ENCODE measurements around the gene LIFR. TPM values are rescaled to one million over a fixed set of nuclear protein-coding genes. Genes with fewer than 3 reads are reported as not detected.

LIFR gene
- total and polyA plus RNA-seq, 11 donors = 12.6 to 66.8 (median 38.5) TPM

DNA sequence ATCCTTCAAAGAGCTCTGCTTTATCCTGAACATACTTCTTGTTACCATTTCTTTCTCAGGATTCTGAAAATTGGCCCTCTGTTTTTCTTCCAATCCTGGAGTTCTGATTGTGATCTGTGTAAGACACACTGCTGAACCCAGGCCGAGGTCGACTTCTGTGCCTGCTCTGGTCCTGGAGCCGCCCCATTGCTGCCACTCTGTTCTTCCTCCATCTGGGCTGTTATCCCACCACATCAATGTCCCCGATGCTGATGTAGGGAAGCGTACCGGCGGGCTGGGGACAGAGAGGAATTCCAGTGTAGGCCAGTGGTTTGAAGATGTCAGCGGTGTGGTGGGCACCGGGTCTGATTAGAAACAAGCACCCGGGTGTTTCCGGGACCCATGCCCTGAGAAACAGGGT lies 102.5 kb downstream of the LIFR start:
- WGBS, 4 donors = 91 to 97% (median 93%) methylated on average over 11 of the region's 11 CpGs
- peaks cover 0 to 21% (median 1%) of the 10 kb centered on the region in 12 donors for H3K4me1 ChIP-seq
- peaks cover 0 to 4% (median 0%) of the 10 kb centered on the region in 9 donors for H3K36me3 ChIP-seq
- DNase-seq = no peak
- ATAC-seq = no peak
- no peaks in the 10 kb centered on the region for H3K9me3 ChIP-seq
- H3K4me3 ChIP-seq = no peak overlapping the region
- H3K27ac ChIP-seq = no peak overlapping the region
- peaks cover 0 to 71% (median 0%) of the 10 kb centered on the region in 9 donors for H3K27me3 ChIP-seq
- intact Hi-C loops (cut with DNase I) = no loop called here
- no peak for TF ChIP-seq POLR2A (IDR thresholded peaks at IDR 0.05)
- TF ChIP-seq, protein P1, sequence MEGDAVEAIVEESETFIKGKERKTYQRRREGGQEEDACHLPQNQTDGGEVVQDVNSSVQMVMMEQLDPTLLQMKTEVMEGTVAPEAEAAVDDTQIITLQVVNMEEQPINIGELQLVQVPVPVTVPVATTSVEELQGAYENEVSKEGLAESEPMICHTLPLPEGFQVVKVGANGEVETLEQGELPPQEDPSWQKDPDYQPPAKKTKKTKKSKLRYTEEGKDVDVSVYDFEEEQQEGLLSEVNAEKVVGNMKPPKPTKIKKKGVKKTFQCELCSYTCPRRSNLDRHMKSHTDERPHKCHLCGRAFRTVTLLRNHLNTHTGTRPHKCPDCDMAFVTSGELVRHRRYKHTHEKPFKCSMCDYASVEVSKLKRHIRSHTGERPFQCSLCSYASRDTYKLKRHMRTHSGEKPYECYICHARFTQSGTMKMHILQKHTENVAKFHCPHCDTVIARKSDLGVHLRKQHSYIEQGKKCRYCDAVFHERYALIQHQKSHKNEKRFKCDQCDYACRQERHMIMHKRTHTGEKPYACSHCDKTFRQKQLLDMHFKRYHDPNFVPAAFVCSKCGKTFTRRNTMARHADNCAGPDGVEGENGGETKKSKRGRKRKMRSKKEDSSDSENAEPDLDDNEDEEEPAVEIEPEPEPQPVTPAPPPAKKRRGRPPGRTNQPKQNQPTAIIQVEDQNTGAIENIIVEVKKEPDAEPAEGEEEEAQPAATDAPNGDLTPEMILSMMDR (IDR thresholded peaks at IDR 0.05) = no peak

DNA sequence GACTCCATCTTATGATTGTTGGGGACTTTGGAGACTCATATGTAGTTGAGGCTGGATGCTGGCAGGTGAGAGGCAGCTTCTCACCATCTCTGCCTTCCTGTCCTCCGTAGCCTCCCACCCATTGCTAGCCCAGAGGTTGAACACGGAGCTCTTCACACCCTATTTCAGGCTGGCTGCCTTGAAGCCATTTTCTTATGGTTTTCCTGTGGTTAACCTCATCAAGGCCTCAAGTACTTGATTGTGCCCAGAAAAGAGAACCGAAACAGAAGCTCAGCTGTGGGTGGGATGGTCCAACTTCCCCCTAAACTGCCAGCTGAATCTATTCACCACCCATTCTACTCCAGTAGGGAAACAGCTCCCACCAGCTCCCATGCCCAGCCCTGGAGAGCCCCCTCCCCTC lies 102.9 kb downstream of the LIFR start:
- no peaks in the 10 kb centered on the region for H3K9me3 ChIP-seq
- TF ChIP-seq POLR2A (IDR thresholded peaks at IDR 0.05) = no peak
- TF ChIP-seq, protein P1 (IDR thresholded peaks at IDR 0.05) = no peak
- H3K27ac ChIP-seq = no peak overlapping the region
- peaks cover 0 to 4% (median 0%) of the 10 kb centered on the region in 9 donors for H3K36me3 ChIP-seq
- DNase-seq = no peak
- H3K4me1 ChIP-seq = peaks cover 0 to 25% (median 5%) of the 10 kb centered on the region in 12 donors
- H3K27me3 ChIP-seq = peaks cover 0 to 75% (median 0%) of the 10 kb centered on the region in 9 donors
- ATAC-seq = no peak
- WGBS, 4 donors = 72 to 89% (median 85%) methylated on average over 2 to 3 of the region's 3 CpGs
- intact Hi-C loops (cut with DNase I) = no loop called here
- H3K4me3 ChIP-seq = no peak overlapping the region

DNA sequence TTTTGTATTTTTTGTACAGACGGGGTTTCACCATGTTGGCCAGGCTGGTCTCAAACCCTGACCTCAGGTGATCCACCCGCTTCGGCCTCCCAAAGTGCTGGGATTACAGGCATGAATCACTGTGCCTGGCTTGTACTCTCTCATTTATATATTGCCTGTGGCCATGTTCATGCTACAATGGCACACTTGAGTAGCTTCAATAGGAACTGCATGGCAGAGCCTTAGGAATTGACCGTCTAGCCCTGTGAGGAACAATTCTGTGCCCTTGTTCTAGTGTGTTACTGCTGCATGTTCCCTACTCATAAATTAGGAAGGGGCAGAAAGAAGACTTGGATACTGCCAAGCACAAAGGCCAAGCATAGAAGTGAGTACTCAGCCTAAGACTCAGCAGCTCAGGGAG lies 104.2 kb downstream of the LIFR start:
- TF ChIP-seq, protein P1 (IDR thresholded peaks at IDR 0.05) = no peak
- no peak for TF ChIP-seq POLR2A (IDR thresholded peaks at IDR 0.05)
- ATAC-seq = no peak
- Histone ChIP-seq H3K36me3 (peaks cover 0 to 4% (median 0%) of the 10 kb centered on the region in 9 donors), H3K27me3 (peaks cover 0 to 75% (median 0%) of the 10 kb centered on the region in 9 donors), H3K27ac (no peak overlapping the region), H3K9me3 (no peaks in the 10 kb centered on the region), H3K4me1 (peaks cover 0 to 37% (median 6%) of the 10 kb centered on the region in 12 donors), H3K4me3 (no peak overlapping the region)
- intact Hi-C loops (cut with DNase I) = no loop called here
- DNase-seq = no peak
- WGBS, 4 donors = 93 to 100% (median 96%) methylated on average over 4 of the region's 4 CpGs

DNA sequence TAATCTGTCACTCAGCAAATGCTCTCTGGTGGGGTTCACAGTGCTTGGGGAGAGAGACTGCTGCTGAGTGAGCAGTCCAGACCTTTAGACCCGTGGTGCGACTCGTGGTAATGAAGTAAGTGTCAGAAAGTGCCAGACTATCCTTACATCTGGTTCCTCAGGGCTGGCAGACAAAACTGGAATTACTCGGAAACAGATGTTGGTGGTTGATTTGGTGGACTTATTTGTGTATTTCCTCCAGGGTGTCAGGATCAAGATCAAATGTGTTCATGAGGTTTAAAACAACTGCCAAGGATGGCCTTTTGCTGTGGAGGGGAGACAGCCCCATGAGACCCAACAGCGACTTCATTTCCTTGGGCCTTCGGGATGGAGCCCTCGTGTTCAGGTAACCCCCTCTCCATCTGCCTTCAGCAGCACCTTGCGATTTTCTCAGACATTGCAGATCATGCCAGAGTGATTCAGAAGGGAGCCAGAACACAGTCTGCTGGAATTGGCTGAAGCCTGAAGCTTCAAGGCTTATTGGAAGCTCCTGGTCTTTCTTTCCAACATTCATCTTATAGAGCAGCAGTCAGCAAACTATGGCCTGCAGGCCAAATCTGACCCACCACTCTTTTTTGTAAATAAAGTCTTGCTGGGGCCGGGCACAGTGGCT lies 105.2 kb downstream of the LIFR start:
- intact Hi-C loops (cut with DNase I) = no loop called here
- Histone ChIP-seq H3K27ac (peak overlapping the region in 2 of 12 donors; percentile 13 to 20), H3K4me1 (peaks cover 0 to 37% (median 6%) of the 10 kb centered on the region in 12 donors), H3K9me3 (no peaks in the 10 kb centered on the region), H3K4me3 (no peak overlapping the region), H3K36me3 (peaks cover 0 to 4% (median 0%) of the 10 kb centered on the region in 9 donors), H3K27me3 (peaks cover 0 to 74% (median 0%) of the 10 kb centered on the region in 9 donors)
- ATAC-seq (peak; percentile 15 to 70 (median 39)), DNase-seq (no peak)
- TF ChIP-seq, protein P1 (IDR thresholded peaks at IDR 0.05) = no peak
- TF ChIP-seq POLR2A (IDR thresholded peaks at IDR 0.05) = no peak
- 69 to 80% (median 72%) methylated on average over 9 of the region's 9 CpGs for WGBS, 4 donors

All from heart left ventricle (tissue), 16 donors.